Measurements from ENCODE around the gene SMARCA2. TPM values are rescaled to one million over a fixed set of nuclear protein-coding genes. Genes with fewer than 3 reads are reported as not detected.
A peak's percentile ranks its signal among the peaks of the same experiment; 100 is the strongest.

SMARCA2 gene
- total and polyA plus RNA-seq, 4 donors, result 143 to 161 (median 152) TPM

DNA sequence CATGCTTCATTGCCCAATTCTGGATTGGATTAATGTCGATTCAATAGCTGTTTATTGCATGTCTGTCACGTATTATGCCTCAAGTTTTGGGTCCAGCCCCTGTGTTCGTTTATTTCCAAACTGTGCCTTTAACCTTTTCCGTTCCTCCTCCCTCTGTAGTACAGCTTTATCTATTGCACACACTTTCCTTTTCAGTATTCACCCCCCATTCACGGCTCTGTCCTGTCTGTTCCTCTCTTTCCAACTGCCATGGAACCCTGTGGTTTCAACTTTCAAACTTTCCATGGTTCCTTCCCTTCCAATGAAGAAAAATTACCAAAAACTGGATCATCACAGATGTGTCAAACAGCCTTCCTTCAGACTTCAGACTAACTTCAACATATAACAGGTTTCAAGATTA is 17.1 kb downstream of the SMARCA2 start:
- Histone ChIP-seq H3K27me3 (ENCODE audit: control insufficient read depth, insufficient read depth, low read length) (no peaks in the 10 kb centered on the region), H3K27ac (ENCODE audit: low read depth, low read length) (no peak overlapping the region), H3K4me1 (ENCODE audit: control insufficient read depth, insufficient read depth, low read length) (no peaks in the 10 kb centered on the region), H3K4me3 (ENCODE audit: low read depth, low read length) (no peak overlapping the region), H3K36me3 (ENCODE audit: control insufficient read depth, insufficient read depth, low read length) (peaks cover 10% of the 10 kb centered on the region), H3K9me3 (ENCODE audit: control insufficient read depth, insufficient read depth, low read length) (no peaks in the 10 kb centered on the region)
- WGBS (ENCODE audit: insufficient coverage), result 55% methylated on average over 4 of the region's 5 CpGs
- no peak for DNase-seq (ENCODE audit: low read depth in 4 of 6, low spot score in 6 of 6)

DNA sequence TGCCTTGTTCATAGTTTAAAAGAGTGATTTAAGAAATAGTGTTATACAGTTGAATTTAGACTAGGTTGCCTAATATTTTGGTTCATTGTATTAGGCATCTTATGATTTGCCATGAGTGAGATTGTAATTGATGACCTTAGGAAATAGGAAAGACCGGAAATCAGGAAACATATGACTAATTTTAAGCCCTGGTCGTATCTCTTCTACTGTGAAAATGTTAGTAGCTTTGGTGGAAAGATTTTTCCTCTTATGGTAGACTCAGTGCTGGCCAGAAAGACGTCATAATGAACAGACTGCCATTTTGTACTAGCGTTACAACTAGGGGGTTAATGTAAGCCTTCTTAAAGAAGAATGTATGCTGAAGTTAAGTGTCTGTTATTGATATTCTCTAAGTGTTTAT is 21.7 kb downstream of the SMARCA2 start:
- no peak overlapping the region for H3K27ac ChIP-seq (ENCODE audit: low read depth, low read length)
- H3K4me1 ChIP-seq (ENCODE audit: control insufficient read depth, insufficient read depth, low read length), result no peaks in the 10 kb centered on the region
- no peak for DNase-seq (ENCODE audit: low read depth in 4 of 6, low spot score in 6 of 6)
- WGBS (ENCODE audit: insufficient coverage), result 93% methylated on average over 3 of the region's 4 CpGs
- H3K36me3 ChIP-seq (ENCODE audit: control insufficient read depth, insufficient read depth, low read length), result peaks cover 19% of the 10 kb centered on the region
- H3K9me3 ChIP-seq (ENCODE audit: control insufficient read depth, insufficient read depth, low read length), result no peaks in the 10 kb centered on the region
- no peak overlapping the region for H3K4me3 ChIP-seq (ENCODE audit: low read depth, low read length)
- no peaks in the 10 kb centered on the region for H3K27me3 ChIP-seq (ENCODE audit: control insufficient read depth, insufficient read depth, low read length)

DNA sequence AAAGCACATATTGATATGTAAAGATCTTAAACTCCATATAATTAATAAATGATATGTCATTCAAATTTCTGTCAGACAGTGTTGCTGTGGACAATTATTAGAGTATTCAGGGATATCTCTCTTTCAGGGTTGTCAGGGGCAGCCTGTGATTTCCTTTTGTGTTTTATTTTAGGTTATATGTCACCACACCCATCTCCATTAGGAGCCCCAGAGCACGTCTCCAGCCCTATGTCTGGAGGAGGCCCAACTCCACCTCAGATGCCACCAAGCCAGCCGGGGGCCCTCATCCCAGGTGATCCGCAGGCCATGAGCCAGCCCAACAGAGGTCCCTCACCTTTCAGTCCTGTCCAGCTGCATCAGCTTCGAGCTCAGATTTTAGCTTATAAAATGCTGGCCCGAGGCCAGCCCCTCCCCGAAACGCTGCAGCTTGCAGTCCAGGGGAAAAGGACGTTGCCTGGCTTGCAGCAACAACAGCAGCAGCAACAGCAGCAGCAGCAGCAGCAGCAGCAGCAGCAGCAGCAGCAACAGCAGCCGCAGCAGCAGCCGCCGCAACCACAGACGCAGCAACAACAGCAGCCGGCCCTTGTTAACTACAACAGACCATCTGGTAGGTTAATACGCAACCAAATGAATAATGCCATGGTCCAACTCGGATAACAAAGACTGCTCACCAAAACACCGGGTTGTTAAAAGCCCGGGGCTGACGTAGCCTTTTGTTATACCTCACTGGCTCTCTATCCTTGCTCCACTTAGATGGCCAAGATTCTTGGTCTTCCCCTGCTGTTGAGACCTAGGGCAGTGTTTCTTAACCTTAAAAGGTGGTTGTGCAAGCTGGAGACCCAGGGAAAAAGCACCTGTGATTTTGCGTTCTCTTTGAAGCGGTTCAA is 24.4 kb downstream of the SMARCA2 start:
- Histone ChIP-seq H3K27ac (ENCODE audit: low read depth, low read length) (no peak overlapping the region), H3K4me1 (ENCODE audit: control insufficient read depth, insufficient read depth, low read length) (no peaks in the 10 kb centered on the region), H3K36me3 (ENCODE audit: control insufficient read depth, insufficient read depth, low read length) (peaks cover 11% of the 10 kb centered on the region), H3K9me3 (ENCODE audit: control insufficient read depth, insufficient read depth, low read length) (no peaks in the 10 kb centered on the region), H3K4me3 (ENCODE audit: low read depth, low read length) (no peak overlapping the region), H3K27me3 (ENCODE audit: control insufficient read depth, insufficient read depth, low read length) (peaks cover 4% of the 10 kb centered on the region)
- 43% methylated on average over 17 of the region's 20 CpGs for WGBS (ENCODE audit: insufficient coverage)
- DNase-seq (ENCODE audit: low read depth in 4 of 6, low spot score in 6 of 6), result peak in 1 of 6 donors; percentile 43

DNA sequence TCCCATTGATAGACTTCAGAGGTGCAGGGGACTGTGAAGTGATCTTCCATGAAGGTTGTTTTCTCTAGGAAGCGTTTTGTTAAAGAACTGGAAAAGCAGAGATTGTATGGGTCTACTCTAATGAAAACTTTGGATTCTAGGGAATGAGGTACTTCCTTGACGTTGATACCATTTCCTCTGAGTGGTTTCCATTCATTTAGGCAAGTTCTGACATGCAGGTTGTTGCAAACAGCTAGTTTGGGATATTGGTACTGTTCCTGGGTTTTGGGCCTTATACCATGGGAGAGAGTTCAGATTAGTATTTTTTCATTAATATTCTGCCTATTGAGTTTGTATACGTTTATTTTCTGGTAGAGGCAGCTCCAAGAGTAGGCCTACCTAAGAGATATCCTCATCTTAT is 25.7 kb downstream of the SMARCA2 start:
- no peak overlapping the region for H3K27ac ChIP-seq (ENCODE audit: low read depth, low read length)
- peaks cover 7% of the 10 kb centered on the region for H3K27me3 ChIP-seq (ENCODE audit: control insufficient read depth, insufficient read depth, low read length)
- WGBS (ENCODE audit: insufficient coverage), result 93% methylated on average over 1 of the region's 3 CpGs
- peaks cover 11% of the 10 kb centered on the region for H3K36me3 ChIP-seq (ENCODE audit: control insufficient read depth, insufficient read depth, low read length)
- H3K4me1 ChIP-seq (ENCODE audit: control insufficient read depth, insufficient read depth, low read length), result no peaks in the 10 kb centered on the region
- no peak for DNase-seq (ENCODE audit: low read depth in 4 of 6, low spot score in 6 of 6)
- H3K9me3 ChIP-seq (ENCODE audit: control insufficient read depth, insufficient read depth, low read length), result no peaks in the 10 kb centered on the region
- H3K4me3 ChIP-seq (ENCODE audit: low read depth, low read length), result no peak overlapping the region

DNA sequence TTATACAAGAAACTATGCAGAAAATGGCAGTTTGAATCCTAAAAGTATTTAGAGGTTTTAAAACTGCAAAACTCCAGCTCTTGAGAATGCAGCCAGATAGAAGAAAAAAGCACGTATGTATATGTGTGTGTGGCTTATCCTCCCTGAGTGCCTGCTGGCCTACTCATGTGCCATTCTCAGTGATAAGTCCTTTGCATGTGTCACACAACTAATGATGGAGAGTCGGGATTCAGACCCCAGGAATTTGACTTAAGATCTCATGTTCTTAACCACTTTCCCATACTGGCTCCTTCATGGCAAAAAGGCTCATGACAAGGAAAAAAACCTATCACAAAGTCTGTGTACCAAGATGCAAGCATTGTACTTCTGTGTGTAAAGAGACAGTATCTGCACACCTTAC is 26.6 kb downstream of the SMARCA2 start:
- Histone ChIP-seq H3K27me3 (ENCODE audit: control insufficient read depth, insufficient read depth, low read length) (peaks cover 7% of the 10 kb centered on the region), H3K36me3 (ENCODE audit: control insufficient read depth, insufficient read depth, low read length) (peaks cover 11% of the 10 kb centered on the region), H3K4me3 (ENCODE audit: low read depth, low read length) (no peak overlapping the region), H3K9me3 (ENCODE audit: control insufficient read depth, insufficient read depth, low read length) (no peaks in the 10 kb centered on the region), H3K27ac (ENCODE audit: low read depth, low read length) (no peak overlapping the region), H3K4me1 (ENCODE audit: control insufficient read depth, insufficient read depth, low read length) (no peaks in the 10 kb centered on the region)
- DNase-seq (ENCODE audit: low read depth in 4 of 6, low spot score in 6 of 6), result no peak
- 100% methylated on average over 2 of the region's 2 CpGs for WGBS (ENCODE audit: insufficient coverage)

DNA sequence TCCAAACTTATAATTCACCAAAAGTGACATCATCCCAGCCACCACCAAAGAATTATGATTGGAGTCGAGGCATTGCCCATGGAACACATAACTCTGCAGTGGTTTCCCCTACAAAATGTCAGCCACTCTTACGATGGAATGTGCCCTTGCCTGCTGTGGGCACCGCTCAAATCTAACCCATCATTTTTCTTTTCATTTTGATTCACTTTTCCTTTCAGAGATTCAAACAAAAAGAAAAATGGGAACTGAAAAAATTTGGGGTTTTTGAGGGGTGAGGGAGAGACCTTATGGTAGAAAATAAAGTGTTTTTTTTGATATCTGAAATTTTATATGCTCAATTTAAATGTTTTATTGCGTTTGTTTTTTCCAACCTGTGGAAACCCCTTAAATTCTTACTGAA is 28.1 kb downstream of the SMARCA2 start:
- H3K4me1 ChIP-seq (ENCODE audit: control insufficient read depth, insufficient read depth, low read length), result peaks cover 3% of the 10 kb centered on the region
- peaks cover 7% of the 10 kb centered on the region for H3K27me3 ChIP-seq (ENCODE audit: control insufficient read depth, insufficient read depth, low read length)
- peaks cover 17% of the 10 kb centered on the region for H3K36me3 ChIP-seq (ENCODE audit: control insufficient read depth, insufficient read depth, low read length)
- H3K9me3 ChIP-seq (ENCODE audit: control insufficient read depth, insufficient read depth, low read length), result no peaks in the 10 kb centered on the region
- no peak for DNase-seq (ENCODE audit: low read depth in 4 of 6, low spot score in 6 of 6)
- H3K4me3 ChIP-seq (ENCODE audit: low read depth, low read length), result no peak overlapping the region
- H3K27ac ChIP-seq (ENCODE audit: low read depth, low read length), result no peak overlapping the region
- WGBS (ENCODE audit: insufficient coverage), result 53% methylated on average over 2 of the region's 4 CpGs

DNA sequence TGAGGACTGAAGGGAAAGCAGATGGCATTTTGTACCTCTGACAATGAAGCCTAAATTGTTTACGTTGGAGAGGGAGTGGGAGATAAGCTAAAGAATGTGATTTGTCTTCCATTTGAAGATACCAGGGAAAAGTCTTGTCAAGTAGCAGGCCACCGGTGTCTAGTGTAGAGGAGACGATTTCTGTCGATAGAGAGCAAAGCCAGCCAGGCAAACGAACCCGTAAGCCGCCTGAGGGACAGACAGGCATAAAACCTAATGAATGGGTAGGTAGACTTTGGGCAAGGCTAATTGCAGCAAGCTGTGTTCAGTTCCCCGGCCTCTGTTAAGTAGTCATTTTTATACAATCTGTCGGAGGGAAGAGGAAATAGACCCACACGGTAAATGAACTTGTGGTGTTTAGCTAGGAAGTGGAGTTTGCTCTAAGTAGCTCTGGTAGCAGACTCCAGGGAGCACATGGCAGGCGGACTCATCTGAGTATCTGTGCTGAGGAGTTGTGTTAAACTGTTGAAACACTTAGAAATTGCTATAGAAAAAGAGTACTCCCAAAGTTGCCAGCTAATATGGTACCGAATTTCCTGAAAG is 28.8 kb downstream of the SMARCA2 start:
- Histone ChIP-seq H3K36me3 (ENCODE audit: control insufficient read depth, insufficient read depth, low read length) (peaks cover 17% of the 10 kb centered on the region), H3K27me3 (ENCODE audit: control insufficient read depth, insufficient read depth, low read length) (peaks cover 7% of the 10 kb centered on the region), H3K4me3 (ENCODE audit: low read depth, low read length) (no peak overlapping the region), H3K4me1 (ENCODE audit: control insufficient read depth, insufficient read depth, low read length) (peaks cover 3% of the 10 kb centered on the region), H3K27ac (ENCODE audit: low read depth, low read length) (no peak overlapping the region), H3K9me3 (ENCODE audit: control insufficient read depth, insufficient read depth, low read length) (no peaks in the 10 kb centered on the region)
- WGBS (ENCODE audit: insufficient coverage), result 74% methylated on average over 12 of the region's 12 CpGs
- DNase-seq (ENCODE audit: low read depth in 4 of 6, low spot score in 6 of 6), result no peak

DNA sequence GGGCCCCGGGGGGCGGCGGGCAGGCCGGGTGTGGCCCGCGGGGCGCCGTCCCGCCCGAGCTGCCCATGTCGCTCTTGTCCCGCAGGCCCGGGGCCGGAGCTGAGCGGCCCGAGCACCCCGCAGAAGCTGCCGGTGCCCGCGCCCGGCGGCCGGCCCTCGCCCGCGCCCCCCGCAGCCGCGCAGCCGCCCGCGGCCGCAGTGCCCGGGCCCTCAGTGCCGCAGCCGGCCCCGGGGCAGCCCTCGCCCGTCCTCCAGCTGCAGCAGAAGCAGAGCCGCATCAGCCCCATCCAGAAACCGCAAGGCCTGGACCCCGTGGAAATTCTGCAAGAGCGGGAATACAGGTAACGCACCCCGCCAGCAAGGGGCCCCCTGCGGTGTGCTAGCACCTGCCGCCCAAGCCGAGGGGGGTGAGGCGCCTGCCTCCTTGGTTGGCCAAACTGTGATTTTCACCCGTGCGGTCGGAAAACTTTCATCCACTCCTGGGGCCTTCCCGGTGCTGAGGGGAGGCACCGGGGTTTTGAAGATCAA is 32.1 kb downstream of the SMARCA2 start:
- Histone ChIP-seq H3K27me3 (ENCODE audit: control insufficient read depth, insufficient read depth, low read length) (peaks cover 7% of the 10 kb centered on the region), H3K36me3 (ENCODE audit: control insufficient read depth, insufficient read depth, low read length) (peaks cover 6% of the 10 kb centered on the region), H3K4me3 (ENCODE audit: low read depth, low read length) (no peak overlapping the region), H3K4me1 (ENCODE audit: control insufficient read depth, insufficient read depth, low read length) (peaks cover 3% of the 10 kb centered on the region), H3K27ac (ENCODE audit: low read depth, low read length) (no peak overlapping the region), H3K9me3 (ENCODE audit: control insufficient read depth, insufficient read depth, low read length) (no peaks in the 10 kb centered on the region)
- WGBS (ENCODE audit: insufficient coverage), result 37% methylated on average over 54 of the region's 54 CpGs
- no peak for DNase-seq (ENCODE audit: low read depth in 4 of 6, low spot score in 6 of 6)

DNA sequence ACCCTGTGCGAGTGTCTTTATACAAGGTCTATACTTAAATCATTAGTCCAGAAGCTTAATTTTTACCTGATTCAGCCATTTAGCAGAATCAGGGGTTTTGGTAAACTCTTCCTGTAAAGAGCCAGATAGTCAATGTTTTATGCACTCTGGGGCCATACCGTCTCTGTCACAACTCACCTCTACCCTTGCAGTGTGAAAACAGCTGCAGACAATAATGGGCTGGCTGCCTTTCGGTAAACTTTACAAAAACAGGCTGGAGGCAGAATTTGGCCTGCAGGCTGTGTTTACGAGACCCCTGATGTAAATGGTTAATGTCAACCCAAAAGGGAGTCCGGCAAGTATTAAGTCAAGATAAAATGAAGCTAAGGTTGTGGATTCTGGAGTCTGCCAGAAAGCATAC is 32.8 kb downstream of the SMARCA2 start:
- Histone ChIP-seq H3K4me3 (ENCODE audit: low read depth, low read length) (no peak overlapping the region), H3K36me3 (ENCODE audit: control insufficient read depth, insufficient read depth, low read length) (peaks cover 6% of the 10 kb centered on the region), H3K9me3 (ENCODE audit: control insufficient read depth, insufficient read depth, low read length) (no peaks in the 10 kb centered on the region), H3K4me1 (ENCODE audit: control insufficient read depth, insufficient read depth, low read length) (peaks cover 3% of the 10 kb centered on the region), H3K27ac (ENCODE audit: low read depth, low read length) (no peak overlapping the region), H3K27me3 (ENCODE audit: control insufficient read depth, insufficient read depth, low read length) (peaks cover 7% of the 10 kb centered on the region)
- no peak for DNase-seq (ENCODE audit: low read depth in 4 of 6, low spot score in 6 of 6)
- 90% methylated on average over 2 of the region's 5 CpGs for WGBS (ENCODE audit: insufficient coverage)

DNA sequence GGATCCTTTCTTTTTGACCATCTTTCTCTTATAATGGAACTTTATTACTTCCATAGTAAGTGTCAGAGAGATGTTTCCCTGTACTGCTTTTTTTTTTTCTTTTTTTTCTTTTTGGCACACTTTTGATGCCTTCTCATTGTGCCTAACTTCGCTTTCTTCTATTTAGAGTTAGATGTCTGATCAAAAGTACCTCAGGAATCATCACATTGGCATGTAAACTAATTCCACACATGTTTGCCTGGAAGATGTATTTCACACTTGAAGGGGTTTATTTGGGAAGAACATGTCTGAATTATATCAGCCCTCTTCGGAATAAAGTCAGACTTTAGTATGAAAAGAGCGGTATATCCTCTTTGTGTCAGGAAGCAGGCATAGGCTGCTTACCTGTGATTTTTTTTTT is 35.1 kb downstream of the SMARCA2 start:
- Histone ChIP-seq H3K27me3 (ENCODE audit: control insufficient read depth, insufficient read depth, low read length) (peaks cover 2% of the 10 kb centered on the region), H3K36me3 (ENCODE audit: control insufficient read depth, insufficient read depth, low read length) (peaks cover 6% of the 10 kb centered on the region), H3K4me3 (ENCODE audit: low read depth, low read length) (no peak overlapping the region), H3K4me1 (ENCODE audit: control insufficient read depth, insufficient read depth, low read length) (peaks cover 3% of the 10 kb centered on the region), H3K27ac (ENCODE audit: low read depth, low read length) (no peak overlapping the region), H3K9me3 (ENCODE audit: control insufficient read depth, insufficient read depth, low read length) (no peaks in the 10 kb centered on the region)
- no peak for DNase-seq (ENCODE audit: low read depth in 4 of 6, low spot score in 6 of 6)
- 89% methylated on average over 2 of the region's 3 CpGs for WGBS (ENCODE audit: insufficient coverage)
